Measurements from ENCODE around the gene PRKCD.

The PRKCD gene

DNA sequence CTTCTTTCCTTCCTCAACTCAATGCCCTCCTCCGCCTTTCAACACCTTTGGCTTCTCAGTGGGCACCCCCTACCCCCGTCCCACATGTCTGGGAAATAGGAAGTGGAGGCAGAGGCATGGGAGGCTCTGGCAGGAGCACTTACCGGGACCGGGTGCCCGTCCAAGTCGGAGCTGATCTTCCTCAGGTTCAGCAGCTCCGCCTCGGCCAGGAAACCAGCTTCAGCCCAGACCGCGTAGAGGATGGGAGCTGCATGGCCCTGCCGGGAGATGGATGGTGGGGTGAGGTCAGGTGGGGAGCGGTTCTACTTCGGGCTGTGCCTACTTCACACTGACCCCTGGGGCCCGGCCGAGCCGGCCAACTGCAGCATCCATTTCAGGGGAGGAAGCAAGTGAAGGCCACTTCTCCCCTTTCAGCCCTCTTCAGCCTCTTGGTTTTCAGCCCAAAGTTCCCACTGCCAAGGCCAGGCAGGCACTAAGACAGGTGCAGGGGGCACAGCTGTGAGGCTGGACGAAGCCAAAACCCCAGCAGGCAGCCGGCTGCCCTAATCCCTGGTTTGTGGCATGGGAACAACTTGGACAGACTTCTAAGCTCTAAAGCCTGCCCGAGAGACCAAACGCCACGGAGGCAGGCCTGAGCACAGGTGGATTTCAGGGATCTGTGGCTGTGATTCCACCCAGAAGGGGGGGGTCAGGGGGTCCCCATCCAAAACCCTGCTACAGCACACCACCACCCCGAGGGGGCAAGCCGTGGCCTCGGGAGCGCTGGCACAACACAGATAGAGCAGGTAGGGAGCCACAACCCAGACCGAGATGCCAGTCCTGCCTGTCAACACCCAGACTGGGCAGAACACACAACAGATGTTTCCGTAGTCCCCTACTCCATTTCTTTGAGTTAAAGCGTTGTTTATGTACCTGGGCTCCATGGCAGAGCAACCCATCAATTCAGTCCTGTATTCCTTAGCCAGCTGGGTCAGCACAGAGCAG lies 80.3 kb downstream of the PRKCD start:
- Histone ChIP-seq H3K79me1 (ENCODE audit: low read depth, low read length) (peaks cover 31% of the 10 kb centered on the region), H3K27ac (replicated peaks; ENCODE audit: low read length) (no peak overlapping the region), H3K18ac (ENCODE audit: low read length) (no peak overlapping the region), H2BK5ac (ENCODE audit: low read length) (no peak overlapping the region), H2AFZ (ENCODE audit: low read length) (no peak overlapping the region), H3K4ac (ENCODE audit: low read length) (no peak overlapping the region), H3K36me3 (replicated peaks in 1 of 2; ENCODE audit: control insufficient read depth in 2 of 2, insufficient read depth in 2 of 2, low read length in 2 of 2) (peaks cover 47 to 80% of the 10 kb centered on the region in 2 donors), H3K23ac (ENCODE audit: low read depth, low read length, poor library complexity) (no peak overlapping the region), H3K4me1 (ENCODE audit: control insufficient read depth in 2 of 2, insufficient read depth in 1 of 2, low read depth in 1 of 2, low read length in 2 of 2) (peaks cover 17% of the 10 kb centered on the region in 2 donors), H2AK5ac (ENCODE audit: low read depth, low read length) (no peak overlapping the region), H2BK12ac (ENCODE audit: low read length) (no peak overlapping the region), H3K4me2 (ENCODE audit: insufficient read depth, low read length, poor library complexity, severe bottlenecking) (no peak overlapping the region), H2BK120ac (ENCODE audit: low read depth, low read length) (no peak overlapping the region), H3K27me3 (ENCODE audit: control insufficient read depth in 3 of 3, insufficient read depth in 3 of 3, low read depth in 1 of 3, low read length in 3 of 3) (no peaks in the 10 kb centered on the region), H3K4me3 (ENCODE audit: low read length in 2 of 2) (no peak overlapping the region), H2BK15ac (ENCODE audit: low read length) (no peak overlapping the region), H3K14ac (ENCODE audit: low read length) (no peak overlapping the region), H3K9ac (ENCODE audit: low read depth, low read length, poor library complexity) (no peak overlapping the region), H4K8ac (ENCODE audit: low read depth, low read length) (no peak overlapping the region), H3K9me3 (replicated peaks in 1 of 2; ENCODE audit: control insufficient read depth in 2 of 2, insufficient read depth in 1 of 2, low read depth in 1 of 2, low read length in 2 of 2) (peaks cover 0 to 3% of the 10 kb centered on the region in 2 donors), H4K91ac (ENCODE audit: low read depth, low read length, poor library complexity) (no peak overlapping the region)
- no peak for DNase-seq (ENCODE audit: low spot score)
- no CpG with 5 or more reads among the region's 28 CpGs for WGBS, 2 donors (ENCODE audit: extremely low coverage in 2 of 2, insufficient read length in 2 of 2, insufficient replicate concordance in 1 of 2)

GRCh38 chr3:53242155-53242554 lies 81.1 kb downstream of the PRKCD start:
- no peak overlapping the region for H4K91ac ChIP-seq (ENCODE audit: low read depth, low read length, poor library complexity)
- H3K4me2 ChIP-seq (ENCODE audit: insufficient read depth, low read length, poor library complexity, severe bottlenecking) = no peak overlapping the region
- H3K27ac ChIP-seq (replicated peaks; ENCODE audit: low read length) = no peak overlapping the region
- no peak overlapping the region for H2BK5ac ChIP-seq (ENCODE audit: low read length)
- H2BK120ac ChIP-seq (ENCODE audit: low read depth, low read length) = no peak overlapping the region
- no peak overlapping the region for H2AK5ac ChIP-seq (ENCODE audit: low read depth, low read length)
- no peak overlapping the region for H3K14ac ChIP-seq (ENCODE audit: low read length)
- no peak overlapping the region for H2AFZ ChIP-seq (ENCODE audit: low read length)
- no CpG with 5 or more reads among the region's 7 CpGs for WGBS, 2 donors (ENCODE audit: extremely low coverage in 2 of 2, insufficient read length in 2 of 2, insufficient replicate concordance in 1 of 2)
- H3K4me1 ChIP-seq (ENCODE audit: control insufficient read depth in 2 of 2, insufficient read depth in 1 of 2, low read depth in 1 of 2, low read length in 2 of 2) = peaks cover 15 to 17% of the 10 kb centered on the region in 2 donors
- peaks cover 29% of the 10 kb centered on the region for H3K79me1 ChIP-seq (ENCODE audit: low read depth, low read length)
- peaks cover 0 to 5% of the 10 kb centered on the region in 2 donors for H3K9me3 ChIP-seq (replicated peaks in 1 of 2; ENCODE audit: control insufficient read depth in 2 of 2, insufficient read depth in 1 of 2, low read depth in 1 of 2, low read length in 2 of 2)
- H2BK15ac ChIP-seq (ENCODE audit: low read length) = no peak overlapping the region
- no peak overlapping the region for H3K9ac ChIP-seq (ENCODE audit: low read depth, low read length, poor library complexity)
- no peak overlapping the region for H2BK12ac ChIP-seq (ENCODE audit: low read length)
- no peak overlapping the region for H3K23ac ChIP-seq (ENCODE audit: low read depth, low read length, poor library complexity)
- peaks cover 40 to 74% of the 10 kb centered on the region in 2 donors for H3K36me3 ChIP-seq (replicated peaks in 1 of 2; ENCODE audit: control insufficient read depth in 2 of 2, insufficient read depth in 2 of 2, low read length in 2 of 2)
- no peak overlapping the region for H4K8ac ChIP-seq (ENCODE audit: low read depth, low read length)
- no peak overlapping the region for H3K18ac ChIP-seq (ENCODE audit: low read length)
- no peaks in the 10 kb centered on the region for H3K27me3 ChIP-seq (ENCODE audit: control insufficient read depth in 3 of 3, insufficient read depth in 3 of 3, low read depth in 1 of 3, low read length in 3 of 3)
- no peak overlapping the region for H3K4ac ChIP-seq (ENCODE audit: low read length)
- H3K4me3 ChIP-seq (ENCODE audit: low read length in 2 of 2) = no peak overlapping the region
- DNase-seq (ENCODE audit: low spot score) = no peak
